Measurements from ENCODE around the gene SUSD1. TPM values are rescaled to one million over a fixed set of nuclear protein-coding genes. Genes with fewer than 3 reads are reported as not detected.

Gene SUSD1
- total and polyA plus RNA-seq, 2 experiments from 2014 or later: 18.5 to 30.5 TPM

DNA sequence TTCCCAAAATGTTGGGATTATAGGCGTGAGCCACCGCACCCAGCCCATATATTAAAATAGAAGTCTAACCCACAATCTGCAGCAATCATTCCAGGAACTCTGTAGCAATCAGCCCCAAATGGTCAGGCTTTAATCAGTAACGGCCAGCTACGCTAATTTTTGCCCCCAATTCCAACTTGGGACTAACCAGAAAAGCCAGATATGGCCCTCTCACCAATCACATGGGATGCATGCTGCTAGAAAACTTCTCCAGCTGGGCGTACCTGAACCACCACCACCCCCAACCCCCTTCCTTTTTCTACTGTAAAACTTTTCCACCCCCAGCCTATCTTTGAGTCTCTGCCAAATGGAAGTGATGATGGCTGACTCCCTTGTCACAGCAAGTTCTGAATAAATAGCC, 4.1 kb downstream of the SUSD1 start:
- Histone ChIP-seq H3K79me2 (peaks cover 59% of the 10 kb centered on the region), H3K4me3 (no peak overlapping the region), H3K27ac (peak overlapping the region; percentile 90), H3K27me3 (no peaks in the 10 kb centered on the region), H4K20me1 (ENCODE audit: insufficient read depth, poor library complexity, severe bottlenecking) (no peaks in the 10 kb centered on the region), H3K36me3 (replicated peaks; ENCODE audit: insufficient read depth, low read depth) (no peaks in the 10 kb centered on the region), H2AFZ (no peak overlapping the region), H3K9me3 (ENCODE audit: low read depth) (no peaks in the 10 kb centered on the region), H3K4me2 (no peak overlapping the region), H3K9me2 (replicated peaks; ENCODE audit: insufficient read depth) (no peaks in the 10 kb centered on the region), H3K4me1 (ENCODE audit: insufficient read depth) (peaks cover 55% of the 10 kb centered on the region)
- TF ChIP-seq EZH2 (IDR thresholded peaks at IDR 0.05; ENCODE audit: borderline replicate concordance) (no peak), EZH2phosphoT487 (IDR thresholded peaks at IDR 0.05; ENCODE audit: low read depth, severe bottlenecking, unreplicated experiment) (no peak)
- TF ChIP-seq, protein P1, sequence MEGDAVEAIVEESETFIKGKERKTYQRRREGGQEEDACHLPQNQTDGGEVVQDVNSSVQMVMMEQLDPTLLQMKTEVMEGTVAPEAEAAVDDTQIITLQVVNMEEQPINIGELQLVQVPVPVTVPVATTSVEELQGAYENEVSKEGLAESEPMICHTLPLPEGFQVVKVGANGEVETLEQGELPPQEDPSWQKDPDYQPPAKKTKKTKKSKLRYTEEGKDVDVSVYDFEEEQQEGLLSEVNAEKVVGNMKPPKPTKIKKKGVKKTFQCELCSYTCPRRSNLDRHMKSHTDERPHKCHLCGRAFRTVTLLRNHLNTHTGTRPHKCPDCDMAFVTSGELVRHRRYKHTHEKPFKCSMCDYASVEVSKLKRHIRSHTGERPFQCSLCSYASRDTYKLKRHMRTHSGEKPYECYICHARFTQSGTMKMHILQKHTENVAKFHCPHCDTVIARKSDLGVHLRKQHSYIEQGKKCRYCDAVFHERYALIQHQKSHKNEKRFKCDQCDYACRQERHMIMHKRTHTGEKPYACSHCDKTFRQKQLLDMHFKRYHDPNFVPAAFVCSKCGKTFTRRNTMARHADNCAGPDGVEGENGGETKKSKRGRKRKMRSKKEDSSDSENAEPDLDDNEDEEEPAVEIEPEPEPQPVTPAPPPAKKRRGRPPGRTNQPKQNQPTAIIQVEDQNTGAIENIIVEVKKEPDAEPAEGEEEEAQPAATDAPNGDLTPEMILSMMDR (IDR thresholded peaks at IDR 0.05; ENCODE audit: poor library complexity): no peak
- no peak for DNase-seq (ENCODE audit: low spot score)
- WGBS (ENCODE audit: low lambda C conversion rate, missing lambda C conversion rate): 88% methylated on average over 5 of the region's 5 CpGs

DNA sequence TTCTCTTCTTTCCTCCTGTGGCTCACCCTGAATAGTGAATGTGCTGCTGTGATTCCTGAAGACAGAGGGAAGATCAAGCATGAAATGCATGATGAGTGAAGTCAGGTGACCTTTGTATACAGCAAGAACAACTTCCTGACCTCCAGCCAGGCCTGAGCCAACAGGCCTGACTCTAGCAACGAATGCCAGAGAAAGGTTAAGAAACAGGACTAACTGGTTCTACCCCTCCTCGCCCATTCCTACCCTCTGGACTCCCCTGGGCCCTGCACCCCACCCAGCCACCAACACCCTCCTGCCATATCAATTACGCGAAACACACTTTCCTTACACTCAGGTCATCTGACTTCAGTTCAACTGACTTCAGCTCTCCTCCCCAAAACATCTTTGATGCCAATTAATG, 4.9 kb downstream of the SUSD1 start:
- Histone ChIP-seq H3K4me1 (ENCODE audit: insufficient read depth) (peaks cover 49% of the 10 kb centered on the region), H3K27me3 (no peaks in the 10 kb centered on the region), H3K27ac (peak overlapping the region; percentile 90), H3K4me2 (peak overlapping the region; percentile 21), H3K9me2 (replicated peaks; ENCODE audit: insufficient read depth) (no peaks in the 10 kb centered on the region), H3K4me3 (no peak overlapping the region), H4K20me1 (ENCODE audit: insufficient read depth, poor library complexity, severe bottlenecking) (no peaks in the 10 kb centered on the region), H3K9me3 (ENCODE audit: low read depth) (no peaks in the 10 kb centered on the region), H3K79me2 (peaks cover 62% of the 10 kb centered on the region), H2AFZ (no peak overlapping the region), H3K36me3 (replicated peaks; ENCODE audit: insufficient read depth, low read depth) (no peaks in the 10 kb centered on the region)
- no peak for TF ChIP-seq EZH2phosphoT487 (IDR thresholded peaks at IDR 0.05; ENCODE audit: low read depth, severe bottlenecking, unreplicated experiment)
- TF ChIP-seq, protein P1 (IDR thresholded peaks at IDR 0.05; ENCODE audit: poor library complexity): no peak
- 55% methylated on average over 4 of the region's 4 CpGs for WGBS (ENCODE audit: low lambda C conversion rate, missing lambda C conversion rate)
- peak; percentile 65 for DNase-seq (ENCODE audit: low spot score)

DNA sequence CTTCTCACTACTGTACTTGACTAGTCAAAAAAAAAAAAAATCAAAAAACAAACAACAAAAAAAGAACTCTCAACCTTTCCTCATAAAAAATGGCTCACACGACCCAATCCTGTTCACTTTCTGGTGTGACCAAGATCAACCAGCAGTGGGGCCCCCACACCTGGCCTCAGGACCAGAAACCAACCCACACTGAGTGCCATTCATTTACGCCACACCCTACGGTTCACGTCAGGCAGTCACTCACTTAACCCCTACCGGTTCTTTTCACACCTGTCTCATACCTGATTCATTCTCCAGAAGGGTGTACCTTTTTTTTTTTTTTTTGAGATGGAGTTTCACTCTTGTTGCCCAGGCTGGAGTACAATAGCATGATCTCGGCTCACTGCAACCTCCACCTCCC, 5.7 kb downstream of the SUSD1 start:
- Histone ChIP-seq H3K4me3 (no peak overlapping the region), H3K9me2 (replicated peaks; ENCODE audit: insufficient read depth) (no peaks in the 10 kb centered on the region), H3K4me2 (peak overlapping the region; percentile 53), H3K79me2 (peaks cover 70% of the 10 kb centered on the region), H3K27me3 (no peaks in the 10 kb centered on the region), H2AFZ (no peak overlapping the region), H3K9me3 (ENCODE audit: low read depth) (no peaks in the 10 kb centered on the region), H3K27ac (peak overlapping the region; percentile 90), H3K4me1 (ENCODE audit: insufficient read depth) (peaks cover 49% of the 10 kb centered on the region), H4K20me1 (ENCODE audit: insufficient read depth, poor library complexity, severe bottlenecking) (no peaks in the 10 kb centered on the region), H3K36me3 (replicated peaks; ENCODE audit: insufficient read depth, low read depth) (no peaks in the 10 kb centered on the region)
- WGBS (ENCODE audit: low lambda C conversion rate, missing lambda C conversion rate): 56% methylated on average over 6 of the region's 6 CpGs
- TF ChIP-seq, protein P1 (IDR thresholded peaks at IDR 0.05; ENCODE audit: poor library complexity): no peak
- no peak for TF ChIP-seq EZH2phosphoT487 (IDR thresholded peaks at IDR 0.05; ENCODE audit: low read depth, severe bottlenecking, unreplicated experiment)
- no peak for TF ChIP-seq EZH2 (IDR thresholded peaks at IDR 0.05; ENCODE audit: borderline replicate concordance)
- peak; percentile 80 for DNase-seq (ENCODE audit: low spot score)

DNA sequence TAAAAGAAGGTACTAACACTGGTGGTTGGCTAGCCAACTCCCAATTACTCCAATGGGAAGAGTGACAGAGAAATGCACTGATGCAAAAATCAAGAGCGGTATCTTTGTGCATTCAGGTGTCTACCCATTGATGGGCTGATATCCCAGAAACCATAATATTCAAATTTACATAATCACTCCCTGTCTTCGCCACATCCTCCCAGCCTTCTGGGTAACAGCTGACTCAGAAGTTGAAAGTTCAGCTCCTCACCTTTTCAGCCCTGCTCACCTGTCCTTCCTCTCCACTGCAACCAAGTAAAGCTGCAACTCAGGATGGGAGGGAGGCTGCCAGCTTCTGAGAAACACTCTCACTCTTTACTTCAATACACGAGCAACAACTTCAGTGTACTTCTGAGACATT, 6.9 kb downstream of the SUSD1 start:
- TF ChIP-seq EZH2 (IDR thresholded peaks at IDR 0.05; ENCODE audit: borderline replicate concordance) (no peak), EZH2phosphoT487 (IDR thresholded peaks at IDR 0.05; ENCODE audit: low read depth, severe bottlenecking, unreplicated experiment) (no peak)
- TF ChIP-seq, protein P1 (IDR thresholded peaks at IDR 0.05; ENCODE audit: poor library complexity): no peak
- H3K27ac ChIP-seq: peak overlapping the region; percentile 90
- H3K9me3 ChIP-seq (ENCODE audit: low read depth): no peaks in the 10 kb centered on the region
- H4K20me1 ChIP-seq (ENCODE audit: insufficient read depth, poor library complexity, severe bottlenecking): no peaks in the 10 kb centered on the region
- WGBS (ENCODE audit: low lambda C conversion rate, missing lambda C conversion rate): 46% methylated on average over 3 of the region's 3 CpGs
- DNase-seq (ENCODE audit: low spot score): peak; percentile 25
- no peak overlapping the region for H3K4me3 ChIP-seq
- peaks cover 58% of the 10 kb centered on the region for H3K4me1 ChIP-seq (ENCODE audit: insufficient read depth)
- H3K27me3 ChIP-seq: no peaks in the 10 kb centered on the region
- no peak overlapping the region for H2AFZ ChIP-seq
- H3K36me3 ChIP-seq (replicated peaks; ENCODE audit: insufficient read depth, low read depth): no peaks in the 10 kb centered on the region
- peak overlapping the region; percentile 53 for H3K4me2 ChIP-seq
- H3K79me2 ChIP-seq: peaks cover 71% of the 10 kb centered on the region
- H3K9me2 ChIP-seq (replicated peaks; ENCODE audit: insufficient read depth): no peaks in the 10 kb centered on the region
